Naive thymus-derived CD8-positive, alpha-beta T cell (primary cell): ENCODE results near the gene MAD1L1. TPM values are rescaled to one million over a fixed set of nuclear protein-coding genes. Genes with fewer than 3 reads are reported as not detected.
"Not testable (repeated sequence)": the region's sequence is repeated elsewhere in the genome, so short reads cannot be mapped to it uniquely, and the experiment has no call there.

Experiments
- ATAC-seq, 2 donors: fragments of 150-1000 bp; cut with Tn5 transposase in 1 of 2; sonication (Bioruptor Pico), chemical (Tn5 transposase) in 1 of 2; 1 replicate in 1 of 2; 2 replicates in 1 of 2; pipeline ENCODE4 v1.10.0; 2021; ENCODE audit warnings: mild to moderate bottlenecking in 2 of 2, moderate library complexity in 2 of 2
- POLR2A ChIA-PET: fragments of 350-600 bp; sonication (Branson Sonifier 250); formaldehyde crosslinking; loops from one replicate; lab custom pipeline; 2021; ENCODE audit warnings: antibody characterized with exemption; lab: Charles Lee
- DNase-seq, 10 donors: peaks; one replicate each; pipeline versions ENCODE4 v3.0.0 to v3.0.0-alpha.2; 2020 to 2022
- H3K27ac Mint-ChIP-seq, 10 donors: one replicate each; pipeline ENCODE4 v1.8.0; 2020 to 2022; ENCODE audit warnings: mild to moderate bottlenecking in 10 of 10, mixed read lengths in 10 of 10, moderate library complexity in 4 of 10, inconsistent platforms in 1 of 10
- H3K27me3 Mint-ChIP-seq, 5 donors: one replicate each; pipeline ENCODE4 v1.8.0; 2021 to 2022; ENCODE audit warnings: mixed read lengths in 5 of 5
- H3K36me3 Mint-ChIP-seq, 3 donors: one replicate each; pipeline ENCODE4 v1.8.0; 2020 to 2022; ENCODE audit warnings: mixed read lengths in 3 of 3, mild to moderate bottlenecking in 2 of 3, inconsistent platforms in 1 of 3
- H3K4me1 Mint-ChIP-seq, 4 donors: one replicate each; pipeline ENCODE4 v1.8.0; 2021 to 2022; ENCODE audit warnings: mixed read lengths in 4 of 4
- H3K4me3 Mint-ChIP-seq, 10 donors: one replicate each; pipeline ENCODE4 v1.8.0; 2020 to 2022; ENCODE audit warnings: mild to moderate bottlenecking in 10 of 10, mixed read lengths in 10 of 10, moderate library complexity in 6 of 10, inconsistent platforms in 1 of 10
- H3K9me3 Mint-ChIP-seq, 9 donors: one replicate each; pipeline ENCODE4 v1.8.0; 2020 to 2022; ENCODE audit warnings: mixed read lengths in 9 of 9, mild to moderate bottlenecking in 3 of 9, inconsistent platforms in 1 of 9, moderate library complexity in 1 of 9
- polyA plus RNA-seq, 3 donors: library from polyadenylated mRNA; unstranded; fragments of 300-500 nt; fragmentation: Illumina TruSeq; gene quantifications; one replicate each; pipeline ENCODE4 v1.2.3, GENCODE V29; 2021
- total RNA-seq, 8 experiments: library from RNA in 2 of 8; stranded (reverse) in 2 of 8; gene quantifications; one replicate each; pipeline ENCODE4 v1.2.3 and lab custom pipeline; 2021 to 2026

The MAD1L1 gene
- total and polyA plus RNA-seq, 5 experiments from 2014 or later: 84.5 to 243 (median 146) TPM

GRCh38 chr7:2163600-2164555 is 68.9 kb downstream of the MAD1L1 start:
- ATAC-seq: no peak
- Mint-ChIP-seq H3K27me3 (no peaks in the 10 kb centered on the region), H3K4me1 (peaks cover 0 to 7% (median 3%) of the 10 kb centered on the region in 4 donors), H3K36me3 (peaks cover 0 to 21% (median 10%) of the 10 kb centered on the region in 3 donors), H3K4me3 (no peak overlapping the region), H3K9me3 (no peaks in the 10 kb centered on the region), H3K27ac (no peak overlapping the region)
- POLR2A ChIA-PET: no interaction called here
- no peak for DNase-seq

GRCh38 chr7:2162959-2163358 is 69.8 kb downstream of the MAD1L1 start:
- Mint-ChIP-seq H3K27me3 (no peaks in the 10 kb centered on the region), H3K4me1 (peaks cover 0 to 8% (median 3%) of the 10 kb centered on the region in 4 donors), H3K27ac (peak overlapping the region in 1 of 10 donors; percentile 22), H3K9me3 (no peaks in the 10 kb centered on the region), H3K4me3 (no peak overlapping the region), H3K36me3 (peaks cover 0 to 15% (median 5%) of the 10 kb centered on the region in 3 donors)
- POLR2A ChIA-PET: no interaction called here
- ATAC-seq (no peak), DNase-seq (no peak)

- not testable (repeated sequence) for H3K4me3 Mint-ChIP-seq, H3K4me1 Mint-ChIP-seq, DNase-seq, H3K9me3 Mint-ChIP-seq, H3K27me3 Mint-ChIP-seq, H3K27ac Mint-ChIP-seq, ATAC-seq
- peaks cover 0 to 15% (median 5%) of the 10 kb centered on the region in 3 donors for H3K36me3 Mint-ChIP-seq
- POLR2A ChIA-PET: interaction anchor here (0.6 kb wide), 1 partner anchor 151 kb away, joined by 4 read pairs; no protein-coding TSS in a partner anchor
These were observed 70.5 kb downstream of the MAD1L1 start for GRCh38 chr7:2162004-2162902.

GRCh38 chr7:2159176-2159520 is 73.6 kb downstream of the MAD1L1 start:
- no peaks in the 10 kb centered on the region for H3K27me3 Mint-ChIP-seq
- H3K9me3 Mint-ChIP-seq: no peaks in the 10 kb centered on the region
- POLR2A ChIA-PET: no interaction called here
- peaks cover 0 to 11% (median 5%) of the 10 kb centered on the region in 3 donors for H3K36me3 Mint-ChIP-seq
- H3K4me1 Mint-ChIP-seq: peaks cover 0 to 8% (median 4%) of the 10 kb centered on the region in 4 donors
- H3K27ac Mint-ChIP-seq: peak overlapping the region in 4 of 10 donors; percentile 38 to 58 (median 46)
- no peak for DNase-seq
- no peak overlapping the region for H3K4me3 Mint-ChIP-seq
- no peak for ATAC-seq

- ATAC-seq (no peak), DNase-seq (no peak)
- H3K27ac Mint-ChIP-seq: peak overlapping the region in 3 of 10 donors; percentile 50 to 71 (median 50)
- no peaks in the 10 kb centered on the region for H3K9me3 Mint-ChIP-seq
- no peaks in the 10 kb centered on the region for H3K27me3 Mint-ChIP-seq
- POLR2A ChIA-PET: no interaction called here
- H3K4me1 Mint-ChIP-seq: peaks cover 0 to 8% (median 4%) of the 10 kb centered on the region in 4 donors
- no peak overlapping the region for H3K4me3 Mint-ChIP-seq
- peaks cover 0 to 15% (median 5%) of the 10 kb centered on the region in 3 donors for H3K36me3 Mint-ChIP-seq
These were observed 74.2 kb downstream of the MAD1L1 start for GRCh38 chr7:2158331-2159175.

- Mint-ChIP-seq H3K36me3 (peaks cover 0 to 16% (median 4%) of the 10 kb centered on the region in 3 donors), H3K27me3 (no peaks in the 10 kb centered on the region), H3K4me1 (peaks cover 0 to 8% (median 5%) of the 10 kb centered on the region in 4 donors), H3K4me3 (no peak overlapping the region), H3K9me3 (no peaks in the 10 kb centered on the region), H3K27ac (peak overlapping the region in 3 of 10 donors; percentile 21 to 71 (median 50))
- DNase-seq (no peak), ATAC-seq (no peak)
- POLR2A ChIA-PET: no interaction called here
These were observed 75.1 kb downstream of the MAD1L1 start for GRCh38 chr7:2157473-2158279.

- Mint-ChIP-seq H3K27me3 (no peaks in the 10 kb centered on the region), H3K4me1 (peaks cover 0 to 8% (median 5%) of the 10 kb centered on the region in 4 donors), H3K27ac (no peak overlapping the region), H3K36me3 (peaks cover 0 to 16% (median 4%) of the 10 kb centered on the region in 3 donors), H3K4me3 (no peak overlapping the region), H3K9me3 (no peaks in the 10 kb centered on the region)
- DNase-seq (no peak), ATAC-seq (no peak)
- POLR2A ChIA-PET: no interaction called here
These were observed 75.8 kb downstream of the MAD1L1 start for GRCh38 chr7:2156756-2157472.

GRCh38 chr7:2154831-2155230 is 77.9 kb downstream of the MAD1L1 start:
- H3K9me3 Mint-ChIP-seq: no peaks in the 10 kb centered on the region
- no peak overlapping the region for H3K4me3 Mint-ChIP-seq
- POLR2A ChIA-PET: no interaction called here
- DNase-seq (no peak), ATAC-seq (no peak)
- H3K36me3 Mint-ChIP-seq: peaks cover 0 to 16% (median 4%) of the 10 kb centered on the region in 3 donors
- H3K27ac Mint-ChIP-seq: peak overlapping the region in 1 of 10 donors; percentile 57
- no peaks in the 10 kb centered on the region for H3K27me3 Mint-ChIP-seq
- peaks cover 0 to 13% (median 7%) of the 10 kb centered on the region in 4 donors for H3K4me1 Mint-ChIP-seq

GRCh38 chr7:2154121-2154520 is 78.6 kb downstream of the MAD1L1 start:
- Mint-ChIP-seq H3K36me3 (peaks cover 0 to 16% (median under 1%) of the 10 kb centered on the region in 3 donors), H3K9me3 (no peaks in the 10 kb centered on the region), H3K27me3 (no peaks in the 10 kb centered on the region), H3K4me1 (peaks cover 0 to 8% (median 5%) of the 10 kb centered on the region in 4 donors), H3K27ac (no peak overlapping the region), H3K4me3 (no peak overlapping the region)
- DNase-seq: no peak
- no peak for ATAC-seq
- POLR2A ChIA-PET: no interaction called here

GRCh38 chr7:2152646-2153045 is 80.1 kb downstream of the MAD1L1 start:
- Mint-ChIP-seq H3K36me3 (peaks cover 0 to 16% (median 1%) of the 10 kb centered on the region in 3 donors), H3K9me3 (no peaks in the 10 kb centered on the region), H3K27me3 (no peaks in the 10 kb centered on the region), H3K27ac (peak overlapping the region in 1 of 10 donors; percentile 19), H3K4me3 (no peak overlapping the region), H3K4me1 (peaks cover 0 to 5% (median 4%) of the 10 kb centered on the region in 4 donors)
- ATAC-seq: no peak
- POLR2A ChIA-PET: interaction anchor here (0.6 kb wide), 1 partner anchor 491 kb away, joined by 3 read pairs; no protein-coding TSS in a partner anchor
- no peak for DNase-seq
